GM18502 (cell line): ENCODE results near the gene ATRN.

ENCODE experiments used
- ATAC-seq: cut with Tn5 transposase; IDR thresholded peaks from one replicate; pipeline ENCODE4 v1.9.1; 2021; ENCODE audit warnings: mild to moderate bottlenecking; ENCODE audit not compliant: unreplicated experiment, poor library complexity

Gene ATRN

DNA sequence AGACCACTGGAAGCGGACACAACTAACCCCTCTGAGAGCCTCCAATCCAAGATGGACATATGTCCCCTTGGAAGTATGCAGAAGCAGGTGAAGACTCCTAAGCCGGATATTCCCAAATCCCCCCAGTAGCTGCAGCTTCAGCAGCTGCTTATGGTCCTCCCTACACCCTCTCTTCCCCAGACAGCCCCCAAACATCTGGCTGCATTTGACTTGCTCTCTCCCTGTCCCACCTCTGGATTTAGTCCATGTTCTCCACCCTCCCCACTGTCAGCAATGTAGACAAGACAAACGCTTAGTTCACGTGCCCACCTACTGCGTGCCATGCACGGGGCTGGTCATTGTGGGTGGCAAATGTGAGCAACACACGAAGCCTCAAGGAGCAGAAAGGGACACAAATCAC, 215.6 kb downstream of the ATRN start:
- no peak for ATAC-seq

DNA sequence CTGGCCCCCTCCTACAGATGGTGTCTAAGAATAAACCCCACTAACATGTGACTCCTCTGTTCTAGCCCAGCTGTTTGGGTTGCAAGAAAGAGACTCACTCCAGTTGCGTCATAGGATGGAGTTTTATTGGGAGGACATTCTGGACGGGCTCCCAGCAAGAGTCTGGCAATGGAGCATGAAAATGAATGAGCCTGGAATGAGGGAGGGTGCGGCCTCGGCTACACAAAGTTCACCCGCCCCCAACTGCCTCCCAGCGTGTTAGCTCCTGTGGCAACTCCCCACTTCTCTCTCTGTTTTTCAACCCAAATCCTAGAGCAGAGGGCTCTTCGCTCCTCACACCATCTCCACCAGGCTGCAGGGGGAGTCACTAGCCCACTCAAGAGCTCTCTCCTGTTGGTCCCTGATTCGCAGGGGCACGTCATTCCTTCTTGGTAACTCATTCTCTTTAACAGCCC, 216.1 kb downstream of the ATRN start:
- ATAC-seq: no peak

DNA sequence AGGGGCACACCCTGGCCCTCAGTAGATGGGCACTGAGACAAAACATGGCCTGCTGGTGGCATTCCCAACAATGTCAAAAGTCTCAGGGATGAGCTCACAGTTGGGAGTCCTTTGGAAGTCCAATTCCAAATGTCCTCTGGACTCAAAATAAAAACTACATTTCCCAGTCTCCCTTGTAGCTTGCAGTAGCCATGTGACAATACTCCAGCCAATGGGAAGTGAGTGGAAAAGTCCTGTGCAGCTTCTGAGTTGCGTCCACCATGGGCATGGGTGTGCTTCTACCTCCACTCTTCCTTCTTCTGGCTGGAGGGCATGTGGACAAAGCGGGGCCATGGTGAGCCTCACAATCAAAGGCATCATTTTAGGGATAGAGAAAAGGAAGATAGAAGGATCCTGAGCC, 216.8 kb downstream of the ATRN start:
- ATAC-seq: no peak

DNA sequence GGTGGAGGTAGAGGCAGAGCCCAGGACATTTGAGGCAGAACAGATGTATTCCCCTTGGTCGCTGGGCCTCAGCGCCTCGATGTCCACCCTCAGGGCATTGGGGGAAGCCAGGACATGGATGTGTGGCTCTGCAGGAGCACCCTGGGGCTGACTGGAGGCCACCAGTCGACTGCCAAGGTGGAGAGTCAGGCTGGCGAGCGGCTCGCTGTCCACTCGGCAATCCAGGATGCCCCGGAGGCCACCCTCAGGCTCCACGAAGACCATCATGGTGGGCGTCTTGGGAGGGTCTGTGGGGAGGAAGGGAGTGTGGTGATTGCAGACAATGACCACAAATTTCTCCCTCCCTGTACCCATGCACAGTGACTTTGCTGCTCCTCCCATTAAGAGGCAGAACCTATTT, 219.2 kb downstream of the ATRN start:
- no peak for ATAC-seq

DNA sequence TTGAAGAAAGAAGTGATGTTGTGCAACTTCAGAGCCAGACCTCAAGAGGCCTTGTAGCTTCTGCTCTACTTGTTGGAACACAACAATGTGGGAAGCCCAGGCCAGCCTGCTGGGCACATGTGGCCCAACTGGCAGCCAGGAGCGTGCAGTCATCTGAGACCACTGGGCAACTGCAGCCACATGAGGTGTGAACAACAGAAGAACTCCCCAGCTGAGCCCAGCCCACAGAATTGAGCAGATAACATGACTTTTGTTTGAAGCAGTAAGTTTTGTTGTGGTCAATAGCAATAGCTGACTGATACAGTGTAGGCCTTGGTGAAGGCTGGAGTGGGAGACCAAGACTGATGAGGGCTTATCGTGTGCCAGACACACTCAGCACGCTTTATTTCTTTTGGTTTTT, 219.6 kb downstream of the ATRN start:
- no peak for ATAC-seq

DNA sequence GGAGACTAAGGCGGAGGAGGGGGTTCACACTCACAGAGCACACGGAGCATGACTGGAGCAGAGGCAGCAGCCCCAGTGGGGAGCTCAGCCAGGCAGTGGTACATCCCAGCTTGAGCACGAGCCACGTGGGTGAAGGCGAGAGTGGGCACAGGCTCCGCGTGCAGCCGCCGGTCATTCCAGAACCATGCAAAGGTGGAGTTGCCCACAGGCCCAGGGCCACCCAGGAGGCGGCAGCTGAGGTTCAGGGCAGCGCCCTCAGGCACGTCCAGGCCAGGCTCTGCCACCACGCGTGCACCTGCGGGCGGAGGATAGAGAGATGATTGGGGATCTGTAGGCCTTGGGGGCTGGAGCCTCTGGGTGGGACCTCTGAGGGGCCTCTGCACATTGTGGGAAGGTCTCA, 220.5 kb downstream of the ATRN start:
- ATAC-seq: no peak

DNA sequence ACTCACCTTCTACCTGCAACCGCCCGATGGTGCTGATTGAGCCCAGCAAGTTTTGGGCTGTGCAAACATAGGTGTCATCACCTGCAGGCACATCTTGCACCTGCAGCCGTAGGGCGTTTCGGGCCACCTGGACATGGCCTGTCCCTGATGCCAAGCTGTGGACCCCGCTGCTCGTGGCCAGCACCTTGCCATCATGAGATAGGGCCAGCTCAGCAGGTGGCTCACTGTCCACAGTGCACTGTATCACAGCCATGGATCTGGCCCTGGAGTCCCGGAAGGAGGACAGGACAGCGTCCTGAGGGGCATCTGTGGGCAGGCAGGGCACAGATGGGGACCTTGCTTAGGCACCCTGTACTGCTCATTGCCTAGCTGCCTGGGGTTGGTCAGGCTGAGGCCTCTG, 221.1 kb downstream of the ATRN start:
- no peak for ATAC-seq

DNA sequence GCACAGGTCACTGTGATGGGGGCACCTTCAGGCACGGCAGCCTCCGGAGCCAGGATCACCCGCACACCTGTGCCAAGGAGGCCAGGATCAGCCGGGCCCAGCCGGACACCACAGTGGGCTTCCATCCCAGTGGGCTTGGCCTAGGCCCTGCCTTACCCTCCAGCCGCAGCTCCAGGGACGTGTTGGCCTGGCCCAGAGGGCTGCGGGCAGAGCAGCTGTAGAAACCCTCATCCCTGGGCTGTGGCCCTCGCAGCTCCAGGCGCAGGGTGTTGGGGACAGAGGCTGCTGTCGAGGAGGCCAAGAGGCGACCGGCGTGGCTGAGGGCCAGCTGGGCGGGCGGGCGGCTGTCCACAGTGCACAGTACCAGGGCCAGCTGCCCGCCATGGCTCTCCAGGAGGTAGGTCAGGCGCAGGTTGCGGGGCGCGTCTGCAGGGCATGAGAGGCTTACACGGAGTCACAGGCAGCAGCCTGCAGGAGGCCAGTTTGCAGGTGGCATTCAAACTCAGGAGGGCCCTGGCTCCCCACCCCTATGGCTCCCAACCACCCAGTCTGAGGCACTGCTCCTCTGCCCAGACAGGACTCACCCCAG, 222.0 kb downstream of the ATRN start:
- no peak for ATAC-seq

DNA sequence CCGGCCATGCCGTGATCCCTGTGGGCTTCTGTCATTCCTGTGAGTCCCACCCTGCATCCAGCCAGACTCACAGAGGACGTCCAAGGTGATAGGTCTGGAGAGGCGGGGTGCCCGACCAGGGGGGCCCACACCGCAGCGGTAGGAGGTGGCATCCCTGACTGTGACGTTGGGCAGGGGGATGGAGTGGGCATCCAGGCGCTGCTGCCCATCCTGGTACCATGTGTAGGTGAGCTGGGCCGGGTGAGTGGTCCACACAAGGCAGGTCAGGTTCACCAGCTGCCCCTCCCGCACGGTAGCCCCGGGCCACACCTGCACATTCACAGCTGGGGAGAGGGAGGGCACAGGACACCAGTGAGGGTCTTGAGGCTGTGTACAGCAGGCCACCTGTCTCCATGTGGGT, 222.6 kb downstream of the ATRN start:
- ATAC-seq: no peak

DNA sequence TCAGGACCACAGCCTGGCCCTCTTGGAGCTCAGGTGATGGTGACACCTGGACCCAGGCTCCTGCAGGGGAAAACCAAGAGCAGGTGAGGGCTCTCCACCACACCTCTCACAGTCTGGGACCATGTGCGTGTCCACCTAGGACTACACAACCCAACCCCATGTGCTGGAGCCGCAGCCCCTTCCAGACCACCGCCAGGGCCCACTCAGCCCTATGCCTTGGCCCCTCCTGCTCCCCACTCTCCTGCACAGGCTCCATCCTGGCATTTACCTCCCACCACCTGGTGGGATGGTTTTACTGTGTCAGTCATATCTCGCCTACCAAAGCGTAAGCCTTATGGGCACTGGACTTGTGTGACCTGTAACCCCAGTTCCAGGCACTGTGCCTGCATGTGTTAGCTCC, 224.0 kb downstream of the ATRN start:
- ATAC-seq: no peak

DNA sequence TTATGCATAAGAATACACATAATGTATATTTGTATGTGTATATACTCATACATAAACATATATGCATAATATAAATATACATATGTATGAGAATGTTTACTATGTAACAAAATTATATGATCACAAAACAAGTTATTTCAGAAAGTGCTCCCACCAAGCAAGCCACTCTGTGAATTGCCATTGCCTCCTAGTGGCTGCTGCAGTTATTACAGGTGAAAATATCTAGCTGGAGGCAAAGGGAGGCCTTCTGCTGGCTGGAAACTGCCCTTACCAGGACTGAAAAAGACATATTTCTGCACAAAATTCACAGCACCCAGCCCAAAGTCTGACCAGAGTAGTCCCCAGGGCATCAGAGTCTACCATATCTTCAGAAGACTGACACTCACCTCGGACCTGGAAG, 225.4 kb downstream of the ATRN start:
- no peak for ATAC-seq

DNA sequence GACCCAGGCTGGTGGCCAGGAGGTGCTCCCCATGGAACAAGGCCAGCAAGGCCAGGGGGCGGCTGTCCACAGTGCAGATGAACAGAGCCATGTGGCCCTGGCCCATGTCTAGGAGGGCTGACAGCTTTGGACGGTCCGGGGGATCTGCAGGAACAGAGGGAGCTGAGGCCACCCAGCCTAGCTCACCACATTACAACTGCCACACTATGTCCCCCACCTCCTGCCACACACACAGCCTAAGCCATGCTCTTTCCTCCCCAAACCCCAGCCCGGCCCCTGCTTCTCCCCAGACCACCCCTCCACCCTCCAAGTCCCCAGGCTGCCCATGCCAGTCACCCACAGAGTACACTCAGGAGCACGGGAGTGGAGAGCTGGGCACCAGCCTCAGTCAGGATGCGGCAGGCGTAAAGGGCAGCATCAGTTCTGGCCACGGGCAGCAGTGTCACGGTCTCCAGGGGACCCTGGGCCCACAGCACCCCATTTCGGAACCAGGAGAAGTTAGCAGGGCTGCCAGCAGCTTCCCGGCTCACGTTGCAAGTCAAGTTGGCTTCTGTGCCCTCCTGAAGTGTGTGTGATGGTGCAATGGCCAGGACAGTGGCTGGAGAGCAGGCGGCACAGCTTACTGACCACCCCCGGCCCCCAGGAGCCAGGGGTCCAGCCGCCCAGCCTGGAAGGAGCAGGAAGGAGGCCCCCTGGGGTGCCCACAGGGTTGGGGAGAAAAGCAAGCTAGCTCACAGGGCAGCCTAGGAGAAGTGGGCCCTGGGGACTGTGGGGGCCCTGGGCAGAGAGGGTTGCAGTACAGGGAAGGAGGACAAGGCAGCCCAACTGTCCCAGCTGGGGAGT, 226.1 kb downstream of the ATRN start:
- ATAC-seq: no peak

DNA sequence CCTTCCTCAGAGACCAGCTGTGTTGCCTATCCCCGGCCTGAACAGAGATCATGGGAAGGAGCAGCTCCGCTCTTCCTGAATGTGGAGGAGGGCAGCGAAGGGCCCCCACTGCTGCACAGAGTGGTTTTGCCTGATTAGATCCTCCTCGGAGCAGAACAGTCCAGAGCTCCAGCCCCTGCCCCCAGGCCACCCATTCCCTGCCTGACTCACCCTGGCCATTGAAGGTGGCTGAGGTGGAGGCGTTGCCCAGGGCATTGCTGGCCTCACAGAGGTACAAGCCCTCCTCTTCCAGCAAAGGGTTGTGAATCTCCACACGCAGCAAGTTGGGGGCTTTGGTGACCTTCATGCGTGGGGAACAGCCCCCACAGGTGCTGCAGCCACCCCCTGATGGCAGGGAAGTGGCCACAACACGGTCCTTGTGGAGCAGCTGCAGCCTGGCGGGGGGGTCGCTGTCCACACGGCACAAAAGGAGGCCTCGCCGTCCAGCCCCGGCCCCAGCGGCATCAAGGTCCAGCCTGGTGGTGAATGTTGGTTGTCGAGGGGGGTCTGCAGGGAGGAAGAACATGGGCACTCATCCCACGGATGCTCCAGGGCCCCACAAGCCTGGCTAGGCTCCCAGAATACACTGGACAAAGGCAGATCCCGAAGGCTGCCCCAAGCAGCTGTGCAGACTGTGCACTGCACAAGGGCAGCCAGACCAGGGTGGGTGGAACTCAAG, 226.9 kb downstream of the ATRN start:
- no peak for ATAC-seq

DNA sequence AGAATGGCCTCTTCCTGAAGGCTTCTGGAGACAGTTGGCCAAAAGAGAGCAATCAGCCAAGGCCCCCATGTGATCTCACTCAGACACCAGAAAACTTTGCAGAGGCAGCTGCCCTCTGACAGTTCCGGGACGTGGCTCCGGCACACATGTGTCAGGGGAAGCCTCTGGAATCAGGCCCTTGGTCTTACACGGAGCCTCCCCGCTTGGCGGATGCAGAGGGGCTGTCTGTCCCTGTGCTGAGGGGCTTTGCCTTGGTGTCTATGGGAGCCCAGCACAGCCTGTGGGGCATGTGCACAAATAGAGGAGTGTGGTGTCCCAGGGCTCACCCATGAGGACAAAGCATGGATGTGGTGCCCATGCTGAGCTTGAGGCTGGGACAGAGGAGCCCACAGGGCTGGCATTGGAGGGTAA, 227.8 kb downstream of the ATRN start:
- ATAC-seq: no peak

DNA sequence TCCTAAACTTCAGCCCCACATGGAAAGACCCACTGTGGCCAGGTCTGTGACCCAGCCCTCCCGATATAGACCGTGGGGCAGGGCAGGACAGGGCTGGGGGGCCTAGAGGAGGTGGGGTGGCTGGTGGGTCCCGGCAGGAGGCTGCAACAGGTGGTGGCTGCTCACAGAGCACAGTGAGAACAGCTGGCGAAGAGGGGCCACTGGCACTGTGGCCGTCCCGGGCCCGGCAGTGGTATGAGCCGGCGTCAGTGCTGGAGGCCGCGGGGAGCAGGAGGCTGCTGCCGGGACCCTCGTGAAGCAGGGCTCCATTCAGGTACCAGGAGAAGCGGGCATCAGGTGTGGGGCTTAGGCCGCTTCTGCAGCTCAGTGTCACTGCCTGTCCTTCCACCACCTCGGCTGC, 228.2 kb downstream of the ATRN start:
- no peak for ATAC-seq
